Measurements from ENCODE around the gene IFNA2.

DNA sequence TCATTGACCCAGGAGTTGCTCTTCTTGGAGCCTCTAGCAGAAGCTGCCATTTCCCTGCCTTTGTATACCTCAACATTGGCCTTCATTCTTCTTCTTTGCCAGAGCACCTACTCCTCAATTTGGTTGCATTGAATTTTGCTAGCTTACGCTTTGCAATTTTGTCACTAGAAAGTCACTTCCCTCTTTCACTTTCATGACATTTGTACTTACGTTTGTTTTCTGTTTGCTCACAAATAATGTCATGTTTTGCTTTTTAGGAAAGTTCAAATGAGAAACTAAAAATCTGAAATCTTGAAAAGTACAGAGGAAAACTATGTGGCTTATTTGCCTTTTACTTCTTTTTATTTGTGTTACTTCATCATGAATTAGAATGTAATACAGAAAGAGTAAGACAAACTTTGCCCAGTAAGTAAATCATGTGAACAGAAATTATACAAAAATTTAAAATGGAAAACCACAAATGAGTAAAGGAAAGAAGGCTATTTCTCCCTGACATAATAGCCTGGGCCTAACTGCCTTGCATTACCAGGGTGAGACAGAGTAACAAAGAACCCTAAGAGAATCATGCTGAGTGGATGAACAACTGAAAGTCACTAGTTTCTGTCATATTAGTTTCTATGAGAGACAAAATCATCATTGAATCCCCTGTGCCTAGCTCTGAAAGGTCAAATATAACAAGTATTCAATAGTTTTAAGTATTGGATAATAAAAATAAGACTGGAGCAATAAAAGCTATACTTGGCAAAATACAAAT lies 47.7 kb upstream of the IFNA2 start:
- TF ChIP-seq, protein P1, sequence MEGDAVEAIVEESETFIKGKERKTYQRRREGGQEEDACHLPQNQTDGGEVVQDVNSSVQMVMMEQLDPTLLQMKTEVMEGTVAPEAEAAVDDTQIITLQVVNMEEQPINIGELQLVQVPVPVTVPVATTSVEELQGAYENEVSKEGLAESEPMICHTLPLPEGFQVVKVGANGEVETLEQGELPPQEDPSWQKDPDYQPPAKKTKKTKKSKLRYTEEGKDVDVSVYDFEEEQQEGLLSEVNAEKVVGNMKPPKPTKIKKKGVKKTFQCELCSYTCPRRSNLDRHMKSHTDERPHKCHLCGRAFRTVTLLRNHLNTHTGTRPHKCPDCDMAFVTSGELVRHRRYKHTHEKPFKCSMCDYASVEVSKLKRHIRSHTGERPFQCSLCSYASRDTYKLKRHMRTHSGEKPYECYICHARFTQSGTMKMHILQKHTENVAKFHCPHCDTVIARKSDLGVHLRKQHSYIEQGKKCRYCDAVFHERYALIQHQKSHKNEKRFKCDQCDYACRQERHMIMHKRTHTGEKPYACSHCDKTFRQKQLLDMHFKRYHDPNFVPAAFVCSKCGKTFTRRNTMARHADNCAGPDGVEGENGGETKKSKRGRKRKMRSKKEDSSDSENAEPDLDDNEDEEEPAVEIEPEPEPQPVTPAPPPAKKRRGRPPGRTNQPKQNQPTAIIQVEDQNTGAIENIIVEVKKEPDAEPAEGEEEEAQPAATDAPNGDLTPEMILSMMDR (IDR thresholded peaks at IDR 0.05) = no peak
- TF ChIP-seq POLR2A (IDR thresholded peaks at IDR 0.05) = no peak

Measured in stomach (tissue), 4 donors.